H7 (cell line): ENCODE data around the gene SATB1. TPM values are rescaled to one million over a fixed set of nuclear protein-coding genes. Genes with fewer than 3 reads are reported as not detected.
"Not testable (repeated sequence)": the region's sequence is repeated elsewhere in the genome, so short reads cannot be mapped to it uniquely, and the experiment has no call there.

Experiments
- DNase-seq: peaks from one replicate; pipeline ENCODE4 v3.0.0; 2012
- H3K27me3 ChIP-seq: 2 replicates; pipeline ENCODE4 v1.6.0; 2011; ENCODE audit warnings: mild to moderate bottlenecking, low read length; ENCODE audit not compliant: control insufficient read depth, insufficient read depth
- H3K36me3 ChIP-seq: replicated peaks from 2 replicates; pipeline ENCODE4 v1.5.1; 2011; ENCODE audit warnings: low read length; ENCODE audit not compliant: control insufficient read depth, insufficient read depth
- H3K4me3 ChIP-seq: 2 replicates; pipeline ENCODE4 v1.5.1; 2011; ENCODE audit warnings: low read depth, mild to moderate bottlenecking, control low read depth, low read length, moderate library complexity; ENCODE audit not compliant: insufficient read depth
- total RNA-seq: library from RNA; depleted of rRNA; stranded (reverse); fragments of >200 nt; shearing (Covaris generic); gene quantifications from 2 replicates; pipeline ENCODE4 v1.2.3, GENCODE V29; 2014; rRNA removed

SATB1 gene
- total RNA-seq = 7.5 and 8.9 TPM in 2 replicates

DNA sequence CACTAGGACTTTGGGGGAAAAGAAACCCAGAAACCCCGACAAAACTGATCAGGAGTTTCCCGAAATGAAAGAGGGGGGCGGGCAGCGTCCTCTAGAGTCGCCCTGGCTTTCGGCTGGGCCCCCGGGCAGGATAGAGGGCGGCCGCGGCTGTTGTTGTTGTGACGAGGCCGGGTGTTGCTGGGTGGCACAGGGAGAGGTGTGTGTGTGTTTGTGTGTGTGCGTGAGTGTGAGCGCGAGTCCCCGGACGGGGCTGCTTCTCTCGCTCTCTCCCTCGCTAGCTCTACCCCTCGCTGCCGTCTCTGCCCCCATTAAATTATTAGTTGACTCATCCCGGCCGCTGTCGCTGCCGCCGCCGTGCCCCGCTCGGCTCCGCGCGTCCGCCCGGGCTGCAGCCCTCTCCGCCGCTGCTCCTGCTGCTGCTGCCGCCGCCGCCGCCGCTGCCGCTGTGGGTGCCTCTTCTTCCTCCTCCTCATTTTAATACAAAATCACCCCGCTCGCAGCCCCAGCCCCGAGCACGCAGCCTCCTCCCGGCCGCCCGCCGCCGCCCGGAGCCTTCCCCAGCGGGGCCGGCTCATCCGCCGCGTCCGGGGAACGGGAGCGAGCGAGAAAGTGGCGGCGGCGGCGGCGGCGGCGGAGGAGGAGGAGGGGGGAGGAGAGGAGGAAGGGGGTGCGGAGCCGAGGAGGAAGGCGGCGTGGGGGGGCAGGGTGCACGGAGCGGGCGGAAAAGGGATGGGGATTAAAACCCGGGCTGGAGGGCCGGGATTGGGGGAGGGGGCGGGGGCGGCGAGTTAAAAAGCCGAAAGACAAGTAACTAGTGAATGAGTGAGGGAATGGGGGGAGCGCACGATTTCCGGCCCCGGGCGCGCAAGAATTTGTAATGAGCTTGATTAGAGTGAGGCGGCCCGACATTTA, at the start of gene SATB1:
SATB1 (minus strand) TSS at position 611 of the 912 bp plus-strand sequence. CDS start 4,372 bp downstream, outside the sequence.
- peaks cover 16% of the 10 kb centered on the region for H3K27me3 ChIP-seq
- peak; percentile 86 for DNase-seq
- no peaks in the 10 kb centered on the region for H3K36me3 ChIP-seq
- H3K4me3 ChIP-seq = peak within 1 kb of the TSS; percentile 80

DNA sequence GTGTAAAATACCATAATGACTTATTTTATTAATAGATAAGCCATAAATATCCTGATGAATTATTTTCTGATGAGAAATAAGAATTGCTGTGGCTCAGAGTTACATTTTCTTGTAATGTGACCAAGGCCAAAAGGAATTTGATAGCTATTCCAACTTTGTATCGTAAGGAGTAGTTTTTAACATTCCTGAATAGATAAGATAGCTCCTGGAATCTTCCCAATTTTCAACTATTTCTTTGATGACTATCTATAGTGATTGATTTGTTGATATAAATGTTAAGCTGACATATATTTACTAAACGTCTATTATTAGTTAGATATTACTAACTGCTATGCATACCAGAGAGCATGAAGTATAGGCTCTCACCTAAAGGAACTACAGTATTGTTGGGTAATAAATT, 49.1 kb upstream of the SATB1 start:
- DNase-seq = no peak
- H3K27me3 ChIP-seq = no peaks in the 10 kb centered on the region

DNA sequence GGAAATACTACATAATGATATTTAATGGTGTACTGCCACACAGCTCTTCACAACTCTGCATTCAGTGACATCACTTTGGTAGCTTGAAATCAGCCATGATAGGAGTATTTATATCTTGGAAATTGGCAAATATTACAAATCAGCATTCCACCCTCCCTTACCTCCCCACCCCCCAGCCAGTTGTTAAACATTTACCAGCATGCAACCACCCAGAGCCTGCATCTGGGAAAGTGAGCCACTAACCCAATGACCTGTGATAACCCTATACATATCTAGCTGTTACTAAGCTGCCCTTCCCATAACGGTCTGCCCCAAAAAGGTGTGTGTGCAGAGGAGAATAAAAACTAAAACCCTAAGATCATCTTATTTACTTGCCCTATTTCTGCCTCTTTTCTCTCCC, 44.6 kb upstream of the SATB1 start:
- Histone ChIP-seq H3K4me3 (no peak overlapping the region), H3K27me3 (no peaks in the 10 kb centered on the region), H3K36me3 (no peaks in the 10 kb centered on the region)

More for the DNA sequence above, 49.1 kb upstream of the SATB1 start:
- H3K36me3 ChIP-seq = no peaks in the 10 kb centered on the region
- no peak overlapping the region for H3K4me3 ChIP-seq

DNA sequence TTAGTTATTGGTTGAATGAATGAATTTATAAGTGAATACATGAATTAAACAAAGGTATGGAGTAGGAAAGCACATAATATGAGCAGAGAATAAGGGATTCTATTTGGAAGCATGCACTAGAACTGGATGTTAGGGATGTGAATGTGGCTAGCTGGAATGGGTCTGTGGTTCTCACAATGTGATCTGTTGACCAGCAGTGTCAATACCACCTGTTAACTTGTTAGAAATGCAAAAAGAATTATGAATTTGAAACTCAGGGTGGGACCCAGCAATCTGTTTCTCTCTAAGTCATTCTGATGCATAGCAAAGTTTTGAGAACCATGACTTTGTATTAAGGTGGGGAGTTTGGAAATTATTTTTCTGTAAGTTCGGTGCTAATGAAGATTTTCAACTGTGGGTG, 41.0 kb upstream of the SATB1 start:
- Histone ChIP-seq H3K4me3 (no peak overlapping the region), H3K36me3 (no peaks in the 10 kb centered on the region), H3K27me3 (no peaks in the 10 kb centered on the region)
- no peak for DNase-seq

More for the DNA sequence above, 44.6 kb upstream of the SATB1 start:
- DNase-seq = no peak

DNA sequence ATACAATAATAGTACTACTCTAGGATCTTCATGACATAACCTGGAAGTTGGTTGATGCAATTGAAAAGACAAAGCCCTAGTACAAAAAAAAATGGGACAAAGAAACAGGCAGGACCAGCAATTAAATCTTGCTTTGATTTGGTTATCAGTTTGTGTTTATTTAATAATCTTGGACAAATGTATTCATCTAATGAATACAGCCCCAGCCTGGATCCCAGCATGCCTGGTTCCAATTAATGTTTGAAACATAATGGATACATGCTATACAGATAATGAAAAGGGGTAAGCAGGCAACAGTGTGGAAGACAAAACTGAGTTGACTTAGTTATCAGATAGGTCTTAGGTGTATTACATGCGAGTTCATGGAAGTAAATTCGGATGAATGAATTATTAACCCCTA, 29.6 kb upstream of the SATB1 start:
- H3K36me3 ChIP-seq = no peaks in the 10 kb centered on the region
- no peaks in the 10 kb centered on the region for H3K27me3 ChIP-seq
- H3K4me3 ChIP-seq = no peak overlapping the region
- no peak for DNase-seq

DNA sequence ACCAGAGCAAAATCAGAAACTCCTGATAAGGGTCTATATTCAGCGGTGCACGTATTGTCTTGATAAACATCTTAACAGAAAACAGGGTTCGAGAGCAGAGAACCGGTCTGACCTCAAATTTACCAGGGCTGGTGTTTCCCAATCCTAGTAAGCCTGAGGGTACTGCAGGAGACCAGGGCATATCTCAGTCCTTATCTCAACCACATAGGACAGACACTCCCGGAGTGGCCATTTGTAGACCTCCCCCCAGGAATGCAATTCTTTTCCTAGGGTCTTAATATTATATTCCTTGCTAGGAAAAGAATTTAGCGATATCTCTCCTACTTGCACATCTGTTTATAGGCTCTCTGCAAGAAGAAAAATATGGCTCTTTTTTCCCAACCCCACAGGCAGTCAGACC, 24.5 kb upstream of the SATB1 start:
- not testable (repeated sequence) for DNase-seq, H3K27me3 ChIP-seq, H3K36me3 ChIP-seq, H3K4me3 ChIP-seq

DNA sequence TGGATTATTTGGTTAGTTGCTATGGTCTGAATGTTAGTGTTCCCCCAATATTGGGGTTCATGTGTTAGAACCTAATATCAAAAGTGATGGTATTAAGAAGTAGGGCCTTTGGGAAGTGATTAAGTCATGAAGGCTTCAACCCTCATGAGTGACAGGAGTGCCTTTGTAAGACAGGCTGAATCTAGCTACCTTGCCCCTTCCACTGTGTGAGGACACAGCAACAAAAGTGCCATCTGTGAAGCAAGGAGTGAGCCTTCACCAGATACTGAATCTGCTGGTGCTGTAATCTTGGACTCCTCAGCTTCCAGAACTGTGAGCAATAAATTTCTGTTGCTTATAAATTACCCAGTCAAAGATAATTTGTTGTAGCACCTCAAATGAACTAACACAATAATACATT, 22.6 kb upstream of the SATB1 start:
- H3K36me3 ChIP-seq = no peaks in the 10 kb centered on the region
- no peak for DNase-seq
- peaks cover 25% of the 10 kb centered on the region for H3K27me3 ChIP-seq
- no peak overlapping the region for H3K4me3 ChIP-seq

DNA sequence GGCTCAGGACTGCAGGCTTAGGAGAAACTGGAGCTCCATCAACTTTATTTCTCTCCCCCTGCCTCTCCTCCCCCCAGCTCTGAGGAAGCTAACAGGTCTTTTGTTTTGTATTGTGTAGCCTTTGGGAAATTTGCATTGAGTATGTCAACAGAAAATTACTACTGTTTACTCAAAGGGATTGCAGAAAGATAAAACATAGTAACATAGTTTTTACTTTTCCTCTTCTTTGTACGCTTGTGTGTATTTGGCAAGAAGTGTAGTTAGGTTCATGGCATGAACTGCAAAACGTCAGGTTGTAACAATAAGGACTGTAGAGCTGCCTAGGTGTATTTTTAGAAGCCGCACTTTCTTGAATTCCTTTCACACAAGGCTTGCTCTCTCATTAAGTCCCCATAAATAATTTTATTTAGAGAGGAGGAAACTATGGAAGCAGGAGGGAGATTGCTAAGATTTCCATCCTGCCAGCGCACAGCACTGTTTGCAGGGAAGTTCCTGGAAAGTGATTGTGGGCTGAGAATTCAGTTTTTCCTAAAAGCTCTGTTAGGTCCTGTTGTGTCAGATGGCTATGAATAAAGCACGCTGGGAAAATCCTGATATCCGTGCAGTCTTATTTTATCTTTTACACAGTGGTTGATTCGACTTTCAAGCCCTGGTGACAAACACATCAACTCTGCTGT, 21.1 kb upstream of the SATB1 start:
- H3K36me3 ChIP-seq = no peaks in the 10 kb centered on the region
- DNase-seq = peak; percentile 29
- peak overlapping the region; percentile 63; the same call in 1 of the 2 replicates for H3K4me3 ChIP-seq
- peaks cover 38% of the 10 kb centered on the region for H3K27me3 ChIP-seq

DNA sequence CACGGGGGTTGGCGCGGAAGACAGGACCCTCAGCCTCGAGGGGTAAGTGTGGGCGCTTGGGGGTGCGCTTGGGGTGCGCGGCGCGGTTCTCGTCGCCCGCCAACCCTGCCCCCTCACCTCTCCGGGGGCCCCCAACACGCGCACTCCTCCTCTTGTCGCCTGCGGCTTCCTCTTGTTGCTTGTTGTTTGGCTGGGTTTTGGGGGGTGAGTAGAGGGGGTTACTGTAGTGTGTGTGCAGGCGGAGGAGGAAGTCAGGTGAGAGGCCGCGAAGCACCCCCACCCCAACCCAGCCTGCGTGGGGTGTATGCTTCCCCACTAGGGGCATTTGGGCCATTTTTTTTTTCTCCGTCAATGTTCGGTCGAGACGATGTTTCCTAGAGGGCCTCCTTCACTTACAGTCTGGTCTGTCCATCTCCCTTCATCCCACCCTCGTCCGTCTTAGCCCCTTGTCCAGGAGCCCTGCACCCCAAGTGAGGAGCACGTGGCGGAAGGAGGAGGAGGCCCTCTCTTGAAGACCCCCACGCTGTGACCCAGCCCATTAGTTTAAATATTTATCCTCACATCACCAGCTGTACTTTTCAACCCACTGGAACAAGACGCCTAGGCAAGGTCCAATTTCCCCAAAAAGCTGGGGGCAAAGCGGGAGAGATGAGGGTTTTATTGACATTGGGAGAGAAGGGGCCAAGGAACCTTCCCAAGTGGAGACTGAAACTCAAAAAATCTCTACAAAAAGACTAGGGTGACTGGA, 20.4 kb upstream of the SATB1 start:
- Histone ChIP-seq H3K27me3 (peaks cover 43% of the 10 kb centered on the region), H3K4me3 (peak overlapping the region; percentile 63), H3K36me3 (no peaks in the 10 kb centered on the region)
- DNase-seq = no peak

DNA sequence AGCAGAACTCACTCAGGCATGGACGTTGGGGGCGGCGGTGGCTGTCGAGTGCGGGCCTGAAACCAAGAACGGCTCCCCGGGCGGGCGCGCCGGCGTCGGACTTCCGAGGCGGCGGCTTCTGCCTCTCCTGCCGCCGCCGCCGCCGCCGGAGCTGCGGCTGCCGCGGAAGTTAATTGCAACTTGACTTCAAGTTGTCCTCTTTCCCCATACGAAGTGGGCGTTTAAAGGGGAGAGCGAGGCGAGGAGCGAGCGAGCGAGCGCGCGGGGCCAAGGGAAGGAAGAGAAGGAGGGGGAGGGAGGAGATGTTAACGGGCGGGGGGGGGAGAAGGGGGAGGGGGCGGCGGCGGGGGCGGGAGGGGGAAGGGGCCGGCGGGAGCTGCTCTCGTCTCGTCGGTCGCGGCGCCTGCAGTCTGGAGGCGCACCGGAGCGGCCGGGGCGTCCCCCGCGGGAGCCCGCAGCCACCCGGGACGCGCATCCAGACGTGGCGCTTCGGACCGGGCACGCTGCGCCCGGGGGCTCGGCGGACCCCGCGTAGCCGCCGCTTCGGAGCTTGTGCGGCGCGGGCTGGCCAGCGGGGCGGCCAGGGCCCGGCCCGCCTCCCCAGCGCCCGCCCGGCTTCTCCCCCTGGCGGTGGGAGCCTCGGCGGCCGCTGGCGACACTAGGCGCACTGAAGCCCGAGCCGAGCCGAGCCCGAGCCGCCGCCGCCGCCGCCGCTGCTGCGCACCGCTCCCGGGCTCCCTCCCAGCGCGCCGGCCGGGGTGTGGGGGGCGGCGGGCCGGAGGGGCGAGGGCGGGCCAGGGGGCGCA, 19.7 kb upstream of the SATB1 start:
- peak overlapping the region; percentile 66 for H3K4me3 ChIP-seq
- H3K36me3 ChIP-seq = no peaks in the 10 kb centered on the region
- H3K27me3 ChIP-seq = peaks cover 48% of the 10 kb centered on the region
- DNase-seq = peak; percentile 93

DNA sequence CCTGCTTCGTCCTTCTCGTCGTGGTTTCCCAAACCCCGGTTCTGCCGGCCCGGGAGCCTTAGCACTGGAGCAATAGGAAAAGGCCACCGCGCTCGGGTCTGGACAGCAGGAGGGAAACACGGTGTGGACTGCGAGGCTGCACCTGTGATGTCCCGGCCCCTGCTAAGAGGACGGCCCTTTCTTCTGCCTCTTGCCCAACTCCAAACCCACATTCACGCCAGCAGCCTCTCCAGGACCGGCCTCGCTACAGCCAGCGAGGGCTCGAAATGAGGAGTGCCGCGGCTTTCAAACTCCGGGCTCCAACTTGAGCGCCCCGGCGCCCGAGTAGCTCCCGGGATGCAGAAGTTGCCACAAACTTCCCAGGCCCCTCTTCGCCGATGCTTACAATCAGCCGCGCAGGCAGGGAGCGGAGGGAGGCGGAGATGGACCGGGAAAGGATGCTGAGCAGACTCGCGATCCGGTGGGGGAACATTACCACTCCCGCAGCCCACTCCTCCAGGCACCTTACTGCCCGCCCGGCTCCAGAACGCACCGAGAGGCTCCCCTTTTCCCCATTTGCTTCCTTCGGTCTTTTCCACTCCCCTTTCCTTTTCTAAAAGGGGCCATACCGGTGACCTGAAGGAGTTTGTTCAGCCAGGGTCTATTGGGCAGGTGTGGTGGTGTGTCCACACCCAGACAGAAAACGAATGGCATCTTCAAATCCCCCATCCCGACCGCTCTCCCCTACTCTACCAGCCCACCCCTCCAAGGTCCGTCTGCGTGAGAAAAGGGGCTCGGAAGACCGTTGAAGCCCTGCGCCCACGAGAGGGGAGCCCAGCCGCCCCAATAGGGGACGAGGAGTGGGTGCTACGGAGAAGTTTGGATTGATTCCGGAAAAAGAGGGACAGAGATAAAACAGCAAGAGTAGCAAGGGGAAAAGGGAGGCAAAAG, 18.8 kb upstream of the SATB1 start:
- H3K27me3 ChIP-seq = peaks cover 49% of the 10 kb centered on the region
- DNase-seq = peak; percentile 63

DNA sequence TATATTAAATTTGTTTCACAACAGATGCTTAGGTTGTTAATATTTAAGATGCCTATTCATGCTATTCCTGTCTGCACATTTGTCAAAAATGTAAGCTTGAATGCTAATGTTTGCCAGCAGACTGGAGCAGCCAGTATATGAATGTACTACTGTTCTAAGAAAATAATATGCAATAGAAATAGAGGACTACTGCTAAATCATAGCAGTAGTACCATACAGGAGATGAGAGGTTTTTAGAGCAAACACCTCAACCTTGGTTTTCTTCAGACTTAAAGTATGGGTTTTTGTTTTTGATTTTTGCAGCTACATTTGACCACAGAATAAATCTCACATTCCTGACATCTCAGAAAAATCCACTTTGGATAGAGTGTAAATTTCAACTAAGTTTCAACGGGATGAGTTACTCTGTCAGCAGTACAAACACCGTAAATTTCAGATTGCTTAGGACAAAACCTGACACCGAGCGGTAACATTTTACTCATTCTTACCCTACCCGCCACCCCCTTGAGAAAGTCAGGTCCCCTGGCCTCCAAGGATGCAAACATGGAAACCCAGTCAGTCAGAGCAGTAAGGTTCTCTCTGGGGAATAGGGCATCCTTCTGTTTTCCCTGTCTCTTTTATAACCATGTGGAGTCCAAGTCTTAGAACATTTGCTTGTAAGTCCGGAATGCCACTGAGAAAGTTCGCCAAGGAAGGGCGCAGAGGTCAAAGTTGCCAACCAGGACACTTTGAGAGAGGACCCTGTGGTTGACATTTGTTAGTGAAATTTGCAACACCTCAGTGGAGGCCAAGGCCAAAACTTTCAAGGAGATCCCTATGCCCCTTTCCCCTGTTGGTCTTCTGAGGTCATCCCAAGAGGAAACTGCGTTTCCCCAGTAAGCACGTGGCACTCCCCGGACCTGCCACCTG, 17.9 kb upstream of the SATB1 start:
- no peaks in the 10 kb centered on the region for H3K36me3 ChIP-seq
- H3K4me3 ChIP-seq = peak overlapping the region; percentile 66

More for the DNA sequence above, 18.8 kb upstream of the SATB1 start:
- Histone ChIP-seq H3K36me3 (no peaks in the 10 kb centered on the region), H3K4me3 (peak overlapping the region; percentile 66)

More for the DNA sequence above, 17.9 kb upstream of the SATB1 start:
- peak; percentile 27 for DNase-seq
- peaks cover 56% of the 10 kb centered on the region for H3K27me3 ChIP-seq
